Astrocyte of the cerebellum (primary cell): ENCODE data around the gene AOPEP.

Experiments used
- DNase-seq: peaks from one replicate; pipeline ENCODE4 v3.0.0-alpha.2; 2011; ENCODE audit warnings: low read depth
- H3K4me3 ChIP-seq: 2 replicates; pipeline ENCODE4 v1.5.1; 2011; ENCODE audit warnings: mild to moderate bottlenecking, low read depth, low read length, moderate library complexity
- CTCF ChIP-seq: IDR thresholded peaks from 2 replicates; pipeline ENCODE4 v1.5.1; 2012; ENCODE audit warnings: low read length, low read depth, moderate library complexity, mild to moderate bottlenecking; ENCODE audit errors: missing control alignments
- in situ Hi-C: cut with HindIII; loops from 2 replicates; pipeline ENCODE4 v1.10.0; 2017; ENCODE audit warnings: low sequenced_read_pairs

The AOPEP gene

GRCh38 chr9:94904806-94905205, 178.3 kb downstream of the AOPEP start:
- no peak for TF ChIP-seq CTCF
- no peak for DNase-seq
- no peak overlapping the region for H3K4me3 ChIP-seq
- in situ Hi-C loops = no loop called here

- no peak for TF ChIP-seq CTCF
- no peak overlapping the region for H3K4me3 ChIP-seq
- no peak for DNase-seq
- in situ Hi-C loops = no loop called here
Measured at GRCh38 chr9:94905606-94906005, 179.1 kb downstream of the AOPEP start.

GRCh38 chr9:94906181-94906580, 179.7 kb downstream of the AOPEP start:
- no peak for DNase-seq
- in situ Hi-C loops = no loop called here
- no peak overlapping the region for H3K4me3 ChIP-seq
- TF ChIP-seq CTCF = no peak

GRCh38 chr9:94906713-94907112, 180.2 kb downstream of the AOPEP start:
- in situ Hi-C loops = no loop called here
- no peak overlapping the region for H3K4me3 ChIP-seq
- no peak for TF ChIP-seq CTCF
- no peak for DNase-seq

- in situ Hi-C loops = no loop called here
- no peak for DNase-seq
- no peak for TF ChIP-seq CTCF
- H3K4me3 ChIP-seq = no peak overlapping the region
Measured at GRCh38 chr9:94907264-94907936, 180.9 kb downstream of the AOPEP start.

- DNase-seq = no peak
- H3K4me3 ChIP-seq = no peak overlapping the region
- TF ChIP-seq CTCF = no peak
- in situ Hi-C loops = no loop called here
Measured at GRCh38 chr9:94908011-94908563, 181.6 kb downstream of the AOPEP start.
